SK-N-MC (cell line): ENCODE results near the gene YPEL2.
"Not testable (repeated sequence)": the region's sequence is repeated elsewhere in the genome, so short reads cannot be mapped to it uniquely, and the experiment has no call there.

Source experiments
- DNase-seq: peaks from one replicate; pipeline ENCODE4 v3.0.0-alpha.2; 2011; ENCODE audit warnings: low read depth, low spot score
- H3K27ac ChIP-seq: fragments of 200-600 bp; sonication (generic); 2 replicates; pipeline ENCODE4 v1.5.1; 2016; ENCODE audit warnings: mixed run types
- H3K36me3 ChIP-seq: fragments of 200-600 bp; sonication (generic); 2 replicates; pipeline ENCODE4 v1.6.1; 2017; ENCODE audit warnings: antibody characterized with exemption, low read length, mixed read lengths; ENCODE audit not compliant: insufficient read depth
- H3K4me3 ChIP-seq: fragments of 200-600 bp; sonication (generic); 2 replicates; pipeline ENCODE4 v1.5.1; 2016
- H3K9ac ChIP-seq: fragments of 200-600 bp; sonication (generic); 2 replicates; pipeline ENCODE4 v1.8.0; 2017; ENCODE audit warnings: mixed run types, mixed read lengths; ENCODE audit not compliant: insufficient read length
- H3K9me3 ChIP-seq: fragments of 200-600 bp; sonication (generic); 2 replicates; pipeline ENCODE4 v1.6.1; 2017; ENCODE audit warnings: low read depth, mild to moderate bottlenecking, antibody characterized with exemption, low read length, moderate library complexity, mixed read lengths
- EZH2 ChIP-seq: fragments of 200-600 bp; sonication (generic); IDR thresholded peaks from one replicate; pipeline ENCODE4 v1.6.1; 2017; ENCODE audit warnings: antibody characterized with exemption
- FOXP2 ChIP-seq: optimal IDR thresholded peaks from 2 replicates; pipeline ENCODE3; 2011; ENCODE audit warnings: mild to moderate bottlenecking, moderate library complexity; ENCODE audit not compliant: insufficient read depth; ENCODE audit errors: extremely low read length, control extremely low read depth
- POLR2AphosphoS5 ChIP-seq: IDR thresholded peaks from 2 replicates; pipeline ENCODE4 v1.6.1; 2012; ENCODE audit warnings: mild to moderate bottlenecking, low read depth, low read length, borderline replicate concordance

YPEL2 gene

GRCh38 chr17:59331129-59331928 is at the start of gene YPEL2:
Gene YPEL2, plus strand, starts transcription at chr17:59331655. Its CDS starts 21,755 bp downstream, at chr17:59353410.
- Histone ChIP-seq H3K4me3 (peak within 1 kb of the TSS; percentile 85), H3K27ac (no peak within 1 kb of the TSS), H3K9me3 (no peaks in the 10 kb centered on the region), H3K36me3 (no peaks in the 10 kb centered on the region), H3K9ac (peak within 1 kb of the TSS; percentile 51)
- no peak for DNase-seq
- TF ChIP-seq FOXP2 (no peak), EZH2 (no peak), POLR2AphosphoS5 (no peak)

- H3K27ac ChIP-seq = no peak overlapping the region
- no peaks in the 10 kb centered on the region for H3K36me3 ChIP-seq
- H3K9me3 ChIP-seq = no peaks in the 10 kb centered on the region
- H3K4me3 ChIP-seq = no peak overlapping the region
- no peak overlapping the region for H3K9ac ChIP-seq
- no peak for DNase-seq
- TF ChIP-seq FOXP2 (no peak), EZH2 (no peak), POLR2AphosphoS5 (no peak)
Measured at GRCh38 chr17:59284317-59284716, 47.1 kb upstream of the YPEL2 start.

GRCh38 chr17:59287452-59287851 is 44.0 kb upstream of the YPEL2 start:
- Histone ChIP-seq H3K9me3 (no peaks in the 10 kb centered on the region), H3K36me3 (no peaks in the 10 kb centered on the region), H3K27ac (no peak overlapping the region), H3K4me3 (no peak overlapping the region), H3K9ac (no peak overlapping the region)
- TF ChIP-seq FOXP2 (no peak), EZH2 (no peak), POLR2AphosphoS5 (no peak)
- no peak for DNase-seq

GRCh38 chr17:59287891-59288290 is 43.6 kb upstream of the YPEL2 start:
- Histone ChIP-seq H3K36me3 (no peaks in the 10 kb centered on the region), H3K9me3 (no peaks in the 10 kb centered on the region), H3K9ac (no peak overlapping the region), H3K4me3 (no peak overlapping the region), H3K27ac (no peak overlapping the region)
- no peak for TF ChIP-seq EZH2
- DNase-seq = no peak

- Histone ChIP-seq H3K9ac (no peak overlapping the region), H3K9me3 (no peaks in the 10 kb centered on the region), H3K27ac (no peak overlapping the region), H3K4me3 (no peak overlapping the region), H3K36me3 (no peaks in the 10 kb centered on the region)
- TF ChIP-seq EZH2 (no peak), FOXP2 (no peak), POLR2AphosphoS5 (no peak)
- no peak for DNase-seq
Measured at GRCh38 chr17:59289981-59290301, 41.5 kb upstream of the YPEL2 start.

- not testable (repeated sequence) for H3K27ac ChIP-seq, H3K9ac ChIP-seq, H3K36me3 ChIP-seq, H3K9me3 ChIP-seq, DNase-seq, H3K4me3 ChIP-seq
Measured at GRCh38 chr17:59290302-59290998, 41.0 kb upstream of the YPEL2 start.

GRCh38 chr17:59292174-59292523 is 39.3 kb upstream of the YPEL2 start:
- Histone ChIP-seq H3K36me3 (no peaks in the 10 kb centered on the region), H3K4me3 (no peak overlapping the region), H3K27ac (no peak overlapping the region), H3K9ac (no peak overlapping the region), H3K9me3 (no peaks in the 10 kb centered on the region)
- TF ChIP-seq POLR2AphosphoS5 (no peak), FOXP2 (no peak), EZH2 (no peak)
- DNase-seq = no peak

GRCh38 chr17:59296190-59296589 is 35.3 kb upstream of the YPEL2 start:
- H3K27ac ChIP-seq = no peak overlapping the region
- no peak overlapping the region for H3K4me3 ChIP-seq
- no peak overlapping the region for H3K9ac ChIP-seq
- TF ChIP-seq FOXP2 (no peak), EZH2 (no peak), POLR2AphosphoS5 (no peak)
- no peak for DNase-seq
- no peaks in the 10 kb centered on the region for H3K36me3 ChIP-seq
- no peaks in the 10 kb centered on the region for H3K9me3 ChIP-seq

- Histone ChIP-seq H3K36me3 (no peaks in the 10 kb centered on the region), H3K4me3 (no peak overlapping the region), H3K9me3 (no peaks in the 10 kb centered on the region), H3K27ac (no peak overlapping the region), H3K9ac (no peak overlapping the region)
- DNase-seq = no peak
- TF ChIP-seq EZH2 = no peak
- TF ChIP-seq FOXP2 = no peak
- no peak for TF ChIP-seq POLR2AphosphoS5
Measured at GRCh38 chr17:59298521-59298920, 32.9 kb upstream of the YPEL2 start.
